HepG2 (cell line): Measurements from ENCODE around the gene LSM3. TPM values are rescaled to one million over a fixed set of nuclear protein-coding genes. Genes with fewer than 3 reads are reported as not detected.

Experiments used
- ATAC-seq: fragments of 200-7000 bp; cut with Tn5 transposase; 3 replicates; pipeline ENCODE4 v1.9.1; 2020; ENCODE audit warnings: mild to moderate bottlenecking, moderate library complexity
- BruUV-seq: library from RNA; stranded (reverse); fragments of 400-500 nt; replicated peaks from 2 replicates; lab custom pipeline; 2021; lab: Mats Ljungman, UMichigan
- CTCF ChIA-PET: fragments of 300-600 bp; formaldehyde crosslinking; extraction: SDS; loops from one replicate; lab custom pipeline; 2021; ENCODE audit warnings: low total read pairs, inconsistent platforms, low intra/inter-chr PET ratio; lab: Yijun Ruan, JAX
- POLR2A ChIA-PET: fragments of 350-600 bp; sonication (Branson Sonifier 250); formaldehyde crosslinking; loops from one replicate; lab custom pipeline; 2020; ENCODE audit warnings: antibody characterized with exemption, inconsistent platforms; lab: Yijun Ruan, JAX
- DNase-seq: peaks from one replicate; pipeline ENCODE4 v3.0.0-alpha.2; 2015; ENCODE audit warnings: low spot score
- FAIRE-seq: peaks from 3 replicates; lab custom pipeline; 2011; peaks lifted over from hg19 to GRCh38; lab: Jason Lieb, UNC
- H2AFZ ChIP-seq: one replicate; pipeline ENCODE4 v1.6.1; 2011; ENCODE audit warnings: low read length, inconsistent platforms
- H3K27ac ChIP-seq: fragments of 300-600 bp; 3 replicates; pipeline ENCODE4 v1.8.0; 2011; ENCODE audit warnings: mixed run types, mild to moderate bottlenecking, mixed read lengths, low read length, inconsistent platforms; ENCODE audit not compliant: insufficient read depth; ENCODE audit errors: extremely low read length
- H3K27me3 ChIP-seq, 2 experiments: fragments of 200-600 bp in 1 of 2; 2 replicates in 1 of 2; 3 replicates in 1 of 2; pipeline versions ENCODE4 v1.6.0 to v1.8.0; 2011; ENCODE audit warnings: low read length in 2 of 2, mild to moderate bottlenecking in 2 of 2, moderate library complexity in 2 of 2, inconsistent platforms in 1 of 2; ENCODE audit not compliant: insufficient read depth in 2 of 2, control insufficient read depth in 1 of 2
- H3K36me3 ChIP-seq, 2 experiments: fragments of 200-600 bp in 1 of 2; replicated peaks in 1 of 2; 2 replicates in 1 of 2; 3 replicates in 1 of 2; pipeline versions ENCODE4 v1.5.1 to v1.8.0; 2011; ENCODE audit warnings: low read length in 2 of 2, inconsistent platforms in 1 of 2; ENCODE audit not compliant: insufficient read depth in 2 of 2, control insufficient read depth in 1 of 2
- H3K4me1 ChIP-seq: 2 replicates; pipeline ENCODE4 v1.5.1; 2012; ENCODE audit warnings: low read length, inconsistent platforms; ENCODE audit not compliant: insufficient read depth
- H3K4me2 ChIP-seq: 2 replicates; pipeline ENCODE4 v1.6.0; 2011; ENCODE audit warnings: low read depth, low read length, inconsistent platforms
- H3K4me3 ChIP-seq, 3 experiments: fragments of 200-600 bp in 1 of 3; sonication (generic), shearing (Covaris generic) in 1 of 3; replicated peaks in 1 of 3; 2 replicates each; pipeline ENCODE4 v1.5.1; 2011 to 2016; ENCODE audit warnings: low read length in 3 of 3, inconsistent platforms in 2 of 3, low read depth in 2 of 3, mild to moderate bottlenecking in 2 of 3, control low read depth in 1 of 3, mixed read lengths in 1 of 3; ENCODE audit not compliant: insufficient read depth in 1 of 3
- H3K79me2 ChIP-seq: one replicate; pipeline ENCODE4 v1.6.1; 2011; ENCODE audit warnings: low read length, inconsistent platforms; ENCODE audit not compliant: insufficient read depth
- H3K9ac ChIP-seq: 2 replicates; pipeline ENCODE4 v1.6.0; 2011; ENCODE audit warnings: mild to moderate bottlenecking, low read depth, low read length, inconsistent platforms; ENCODE audit not compliant: insufficient read depth
- H3K9me3 ChIP-seq: 2 replicates; pipeline ENCODE4 v1.5.1; 2012; ENCODE audit warnings: mild to moderate bottlenecking, low read length
- H4K20me1 ChIP-seq: 2 replicates; pipeline ENCODE4 v1.6.0; 2011; ENCODE audit warnings: inconsistent platforms, mild to moderate bottlenecking, low read length, moderate library complexity; ENCODE audit not compliant: insufficient read depth
- CHD2 ChIP-seq: IDR thresholded peaks from 2 replicates; pipeline ENCODE4 v1.6.1; 2011; ENCODE audit warnings: low read depth, low read length, improper control_type of control experiment
- ETV6 ChIP-seq: sonication (generic); formaldehyde crosslinking; conservative IDR thresholded peaks from 2 replicates; pipeline ENCODE4 v1.4.0; 2020; ENCODE audit warnings: missing genetic modification reagents
- GZF1 ChIP-seq: sonication (generic); formaldehyde crosslinking; IDR thresholded peaks from 2 replicates; pipeline ENCODE4 v1.5.1; 2020; ENCODE audit warnings: mild to moderate bottlenecking, missing genetic modification reagents
- PLRG1 ChIP-seq: fragments of 450-650 bp; conservative IDR thresholded peaks from 2 replicates; pipeline ENCODE4 v1.6.1; 2016
- PPARG ChIP-seq: conservative IDR thresholded peaks from 2 replicates; pipeline ENCODE4 v1.6.1; 2016; ENCODE audit warnings: missing biosample characterization, missing genetic modification reagents
- PRPF4 ChIP-seq: fragments of 200-400 bp; formaldehyde crosslinking; IDR thresholded peaks from 2 replicates; pipeline ENCODE4 v1.6.1; 2016; ENCODE audit warnings: low read length, low read depth; ENCODE audit not compliant: poor library complexity, severe bottlenecking
- RARG ChIP-seq: sonication (generic); formaldehyde crosslinking; IDR thresholded peaks from 2 replicates; pipeline ENCODE4 v1.4.0; 2020; ENCODE audit warnings: low read depth, mild to moderate bottlenecking, missing genetic modification reagents
- RBM39 ChIP-seq: fragments of 200-400 bp; formaldehyde crosslinking; IDR thresholded peaks from one replicate; pipeline ENCODE4 v1.6.1; 2018; ENCODE audit warnings: antibody characterized with exemption, mild to moderate bottlenecking, low read depth, low read length; ENCODE audit not compliant: poor library complexity, severe bottlenecking
- SALL2 ChIP-seq: sonication (generic); formaldehyde crosslinking; IDR thresholded peaks from 2 replicates; pipeline ENCODE4 v1.8.1; 2023; ENCODE audit warnings: mild to moderate bottlenecking, missing genetic modification reagents, inconsistent platforms
- SNAI1 ChIP-seq: sonication (generic); formaldehyde crosslinking; IDR thresholded peaks from 2 replicates; pipeline ENCODE4 v1.5.0; 2020; ENCODE audit warnings: mild to moderate bottlenecking, missing genetic modification reagents, borderline replicate concordance
- STAG1 ChIP-seq: sonication (generic); formaldehyde crosslinking; IDR thresholded peaks from 2 replicates; pipeline ENCODE4 v1.4.0; 2020; ENCODE audit warnings: missing genetic modification reagents
- ZNF205 ChIP-seq: IDR thresholded peaks from 2 replicates; pipeline ENCODE4 v1.6.1; 2018; ENCODE audit warnings: missing biosample characterization, missing genetic modification reagents
- WGBS: methylation state at CpG from one replicate; pipeline ENCODE4 v1.1.6; 2017; ENCODE audit warnings: low lambda C conversion rate; 5-methylcytosine and 5-hydroxymethylcytosine counted together
- in situ Hi-C: cut with HindIII; loops from 2 replicates; pipeline ENCODE4 v1.10.0; 2017; ENCODE audit warnings: low pct_unique_long_range_greater_than_20kb; ENCODE audit not compliant: extremely low pct_ligation_motif_present
- intact Hi-C: fragments of 100-400 bp; cut with micrococcal nuclease; formaldehyde crosslinking; loops from one replicate; pipeline ENCODE4 v1.10.0; 2022; ENCODE audit not compliant: unreplicated experiment
- polyA plus RNA-seq, 8 experiments: library from polyadenylated mRNA; depleted of rRNA in 3 of 8; stranded (reverse) in 7 of 8; unstranded in 1 of 8; fragments of >200 nt; fragmentation: Illumina TruSeq in 4 of 8; extraction: Trizol in 4 of 8; gene quantifications; 2 replicates each; pipeline versions ENCODE4 v1.2.1 to v1.2.3, GENCODE V29; 2011 to 2016; ENCODE audit warnings: low read depth in 4 of 8, missing spikeins in 1 of 8, mixed read lengths in 1 of 8; ENCODE audit not compliant: insufficient read depth in 1 of 8
- total RNA-seq, 5 experiments: library from RNA; depleted of rRNA; stranded (reverse); fragments of >200 nt; fragmentation: Illumina TruSeq; extraction: Trizol; gene quantifications; 2 replicates each; pipeline ENCODE4 v1.2.3, GENCODE V29; 2016; ENCODE audit warnings: low read depth in 1 of 5
- TF ChIP-seq, protein P1 (sequence below): sonication (generic); formaldehyde crosslinking; IDR thresholded peaks from 2 replicates; pipeline ENCODE4 v1.4.0; 2020; ENCODE audit warnings: missing genetic modification reagents, borderline replicate concordance
- TF ChIP-seq, protein P2 (sequence below): sonication (generic); formaldehyde crosslinking; IDR thresholded peaks from 2 replicates; pipeline ENCODE4 v1.8.1; 2023; ENCODE audit warnings: mild to moderate bottlenecking, inconsistent platforms, moderate library complexity, missing genetic modification reagents, borderline replicate concordance
- TF ChIP-seq, protein P3 (sequence below): IDR thresholded peaks from 2 replicates; pipeline ENCODE4 v1.6.1; 2016; ENCODE audit warnings: mild to moderate bottlenecking
- TF ChIP-seq, protein P4 (sequence below): sonication (generic); formaldehyde crosslinking; IDR thresholded peaks from 2 replicates; pipeline ENCODE4 v1.5.0; 2020; ENCODE audit warnings: mild to moderate bottlenecking, missing genetic modification reagents
- TF ChIP-seq, protein P5 (sequence below): sonication (generic); formaldehyde crosslinking; IDR thresholded peaks from 2 replicates; pipeline ENCODE4 v1.5.1; 2020; ENCODE audit warnings: mild to moderate bottlenecking, moderate library complexity, missing genetic modification reagents

Gene LSM3
- total and polyA plus RNA-seq, 2 of the 13 experiments (the other 11 are each of a cell fraction or from before 2014, with no cell fraction given): 5.1 to 19.4 TPM

DNA sequence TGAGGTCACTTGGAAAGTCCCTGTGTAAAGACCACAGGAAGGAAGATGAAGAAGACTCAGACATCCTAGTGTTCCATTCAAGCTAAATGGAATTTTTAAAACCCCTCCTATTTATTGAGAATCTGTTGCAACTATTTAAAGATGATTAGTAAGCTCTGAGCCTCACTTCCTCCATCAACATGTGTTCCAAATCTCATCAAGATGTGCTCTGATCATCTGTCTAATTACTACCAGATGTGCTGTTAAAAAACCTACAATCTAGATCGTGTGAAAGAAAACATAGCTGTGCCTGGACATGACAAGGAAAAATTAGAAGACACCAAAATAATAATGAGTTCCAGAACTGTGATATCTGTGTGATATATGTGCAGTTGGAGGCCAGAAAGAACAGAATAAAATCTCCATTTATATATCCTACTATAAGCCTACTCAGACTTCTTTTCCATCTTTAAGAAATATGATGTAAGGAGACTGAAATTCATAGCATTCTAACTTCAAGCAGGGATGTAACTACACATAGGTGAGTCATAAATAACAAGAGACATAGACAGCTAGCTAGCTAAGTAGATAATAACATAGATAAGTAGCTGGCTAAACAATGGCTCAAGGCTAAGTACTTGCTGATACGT lies 8.0 kb upstream of the LSM3 start:
- Histone ChIP-seq H3K4me1 (peaks cover 16% of the 10 kb centered on the region), H3K9ac (no peak overlapping the region), H3K27me3 (no peaks in the 10 kb centered on the region), H2AFZ (no peak overlapping the region), H3K4me3 (no peak overlapping the region), H3K79me2 (peaks cover 16% of the 10 kb centered on the region), H4K20me1 (no peaks in the 10 kb centered on the region), H3K27ac (no peak overlapping the region), H3K36me3 (peaks cover 19 to 74% of the 10 kb centered on the region in 2 experiments), H3K9me3 (no peaks in the 10 kb centered on the region), H3K4me2 (no peak overlapping the region)
- no TSS peak for BruUV-seq
- DNase-seq: no peak
- in situ Hi-C loops: no loop called here
- FAIRE-seq: no peak
- no peak for ATAC-seq
- ChIA-PET POLR2A (interaction anchor here (2.6 kb wide), 1 partner anchor 8 kb away, joined by 11 read pairs; the partner anchor contains the start of genes LSM3 and XPC), CTCF (no interaction called here)
- intact Hi-C loops: no loop called here
- 97% methylated on average over 2 of the region's 2 CpGs for WGBS
- no peak for TF ChIP-seq RARG (CRISPR knock-in tag)
- TF ChIP-seq SNAI1 (CRISPR knock-in tag): no peak
- TF ChIP-seq RBM39: no peak
- TF ChIP-seq ETV6 (CRISPR knock-in tag): no peak
- TF ChIP-seq CHD2: no peak
- TF ChIP-seq PRPF4: no peak
- no peak for TF ChIP-seq PLRG1
- TF ChIP-seq, protein P1, sequence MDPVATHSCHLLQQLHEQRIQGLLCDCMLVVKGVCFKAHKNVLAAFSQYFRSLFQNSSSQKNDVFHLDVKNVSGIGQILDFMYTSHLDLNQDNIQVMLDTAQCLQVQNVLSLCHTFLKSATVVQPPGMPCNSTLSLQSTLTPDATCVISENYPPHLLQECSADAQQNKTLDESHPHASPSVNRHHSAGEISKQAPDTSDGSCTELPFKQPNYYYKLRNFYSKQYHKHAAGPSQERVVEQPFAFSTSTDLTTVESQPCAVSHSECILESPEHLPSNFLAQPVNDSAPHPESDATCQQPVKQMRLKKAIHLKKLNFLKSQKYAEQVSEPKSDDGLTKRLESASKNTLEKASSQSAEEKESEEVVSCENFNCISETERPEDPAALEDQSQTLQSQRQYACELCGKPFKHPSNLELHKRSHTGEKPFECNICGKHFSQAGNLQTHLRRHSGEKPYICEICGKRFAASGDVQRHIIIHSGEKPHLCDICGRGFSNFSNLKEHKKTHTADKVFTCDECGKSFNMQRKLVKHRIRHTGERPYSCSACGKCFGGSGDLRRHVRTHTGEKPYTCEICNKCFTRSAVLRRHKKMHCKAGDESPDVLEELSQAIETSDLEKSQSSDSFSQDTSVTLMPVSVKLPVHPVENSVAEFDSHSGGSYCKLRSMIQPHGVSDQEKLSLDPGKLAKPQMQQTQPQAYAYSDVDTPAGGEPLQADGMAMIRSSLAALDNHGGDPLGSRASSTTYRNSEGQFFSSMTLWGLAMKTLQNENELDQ (CRISPR knock-in tag): no peak
- TF ChIP-seq, protein P2, sequence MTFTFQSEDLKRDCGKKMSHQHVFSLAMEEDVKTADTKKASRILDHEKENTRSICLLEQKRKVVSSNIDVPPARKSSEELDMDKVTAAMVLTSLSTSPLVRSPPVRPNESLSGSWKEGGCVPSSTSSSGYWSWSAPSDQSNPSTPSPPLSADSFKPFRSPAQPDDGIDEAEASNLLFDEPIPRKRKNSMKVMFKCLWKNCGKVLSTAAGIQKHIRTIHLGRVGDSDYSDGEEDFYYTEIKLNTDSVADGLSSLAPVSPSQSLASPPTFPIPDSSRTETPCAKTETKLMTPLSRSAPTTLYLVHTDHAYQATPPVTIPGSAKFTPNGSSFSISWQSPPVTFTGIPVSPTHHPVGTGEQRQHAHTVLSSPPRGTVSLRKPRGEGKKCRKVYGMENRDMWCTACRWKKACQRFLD (CRISPR knock-in tag): no peak
- no peak for TF ChIP-seq ZNF205 (CRISPR knock-in tag)
- TF ChIP-seq, protein P3, sequence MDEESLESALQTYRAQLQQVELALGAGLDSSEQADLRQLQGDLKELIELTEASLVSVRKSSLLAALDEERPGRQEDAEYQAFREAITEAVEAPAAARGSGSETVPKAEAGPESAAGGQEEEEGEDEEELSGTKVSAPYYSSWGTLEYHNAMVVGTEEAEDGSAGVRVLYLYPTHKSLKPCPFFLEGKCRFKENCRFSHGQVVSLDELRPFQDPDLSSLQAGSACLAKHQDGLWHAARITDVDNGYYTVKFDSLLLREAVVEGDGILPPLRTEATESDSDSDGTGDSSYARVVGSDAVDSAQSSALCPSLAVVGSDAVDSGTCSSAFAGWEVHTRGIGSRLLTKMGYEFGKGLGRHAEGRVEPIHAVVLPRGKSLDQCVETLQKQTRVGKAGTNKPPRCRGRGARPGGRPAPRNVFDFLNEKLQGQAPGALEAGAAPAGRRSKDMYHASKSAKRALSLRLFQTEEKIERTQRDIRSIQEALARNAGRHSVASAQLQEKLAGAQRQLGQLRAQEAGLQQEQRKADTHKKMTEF (CRISPR knock-in tag): no peak
- TF ChIP-seq PPARG: no peak
- TF ChIP-seq, protein P4, sequence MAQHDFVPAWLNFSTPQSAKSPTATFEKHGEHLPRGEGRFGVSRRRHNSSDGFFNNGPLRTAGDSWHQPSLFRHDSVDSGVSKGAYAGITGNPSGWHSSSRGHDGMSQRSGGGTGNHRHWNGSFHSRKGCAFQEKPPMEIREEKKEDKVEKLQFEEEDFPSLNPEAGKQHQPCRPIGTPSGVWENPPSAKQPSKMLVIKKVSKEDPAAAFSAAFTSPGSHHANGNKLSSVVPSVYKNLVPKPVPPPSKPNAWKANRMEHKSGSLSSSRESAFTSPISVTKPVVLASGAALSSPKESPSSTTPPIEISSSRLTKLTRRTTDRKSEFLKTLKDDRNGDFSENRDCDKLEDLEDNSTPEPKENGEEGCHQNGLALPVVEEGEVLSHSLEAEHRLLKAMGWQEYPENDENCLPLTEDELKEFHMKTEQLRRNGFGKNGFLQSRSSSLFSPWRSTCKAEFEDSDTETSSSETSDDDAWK: no peak
- no peak for TF ChIP-seq STAG1
- TF ChIP-seq, protein P5, sequence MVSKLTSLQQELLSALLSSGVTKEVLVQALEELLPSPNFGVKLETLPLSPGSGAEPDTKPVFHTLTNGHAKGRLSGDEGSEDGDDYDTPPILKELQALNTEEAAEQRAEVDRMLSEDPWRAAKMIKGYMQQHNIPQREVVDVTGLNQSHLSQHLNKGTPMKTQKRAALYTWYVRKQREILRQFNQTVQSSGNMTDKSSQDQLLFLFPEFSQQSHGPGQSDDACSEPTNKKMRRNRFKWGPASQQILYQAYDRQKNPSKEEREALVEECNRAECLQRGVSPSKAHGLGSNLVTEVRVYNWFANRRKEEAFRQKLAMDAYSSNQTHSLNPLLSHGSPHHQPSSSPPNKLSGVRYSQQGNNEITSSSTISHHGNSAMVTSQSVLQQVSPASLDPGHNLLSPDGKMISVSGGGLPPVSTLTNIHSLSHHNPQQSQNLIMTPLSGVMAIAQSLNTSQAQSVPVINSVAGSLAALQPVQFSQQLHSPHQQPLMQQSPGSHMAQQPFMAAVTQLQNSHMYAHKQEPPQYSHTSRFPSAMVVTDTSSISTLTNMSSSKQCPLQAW (CRISPR knock-in tag): no peak
- no peak for TF ChIP-seq GZF1 (CRISPR knock-in tag)
- TF ChIP-seq SALL2 (CRISPR knock-in tag): no peak
